Embryonic facial prominence (tissue), 1 donor: ENCODE data around the gene PPDPF.

Experiments used
- DNase-seq: peaks from one replicate; pipeline ENCODE4 v3.0.0-alpha.2; 2016; ENCODE audit errors: extremely low spot score

PPDPF gene

DNA sequence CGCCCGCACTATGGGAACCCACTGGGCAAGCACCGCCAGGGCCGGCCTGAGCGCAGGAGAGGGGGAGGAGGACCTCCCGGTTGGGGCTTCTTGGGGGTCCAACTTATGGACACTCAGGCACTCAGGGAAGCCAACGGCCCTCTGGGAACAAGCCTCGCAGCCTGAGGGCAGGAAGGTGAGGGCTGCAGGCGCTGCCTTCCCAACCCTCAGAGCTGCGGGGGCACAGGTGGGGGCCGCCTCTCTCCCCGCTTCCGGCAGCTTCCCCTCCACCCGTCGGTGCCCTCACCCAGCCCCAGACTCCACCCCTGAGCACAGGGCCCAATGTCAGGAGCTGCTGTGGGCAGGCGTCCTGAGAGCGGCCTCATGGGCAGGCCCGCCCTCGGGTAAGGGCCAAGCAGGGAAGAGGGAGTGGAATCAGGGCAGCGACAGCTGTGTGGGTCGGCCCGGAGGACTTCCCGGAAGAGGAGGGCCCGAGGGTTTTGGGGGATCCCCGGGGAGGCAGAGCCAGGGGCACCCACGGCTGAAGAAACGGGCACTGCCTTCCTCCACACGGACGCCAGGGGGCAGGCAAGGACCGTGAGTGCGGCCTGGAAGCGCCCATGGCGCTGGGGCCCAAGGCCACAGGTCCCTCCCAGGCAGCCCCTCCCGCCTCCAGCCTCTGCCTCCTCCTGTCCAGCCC is 17.1 kb downstream of the PPDPF start:
- DNase-seq = no peak

DNA sequence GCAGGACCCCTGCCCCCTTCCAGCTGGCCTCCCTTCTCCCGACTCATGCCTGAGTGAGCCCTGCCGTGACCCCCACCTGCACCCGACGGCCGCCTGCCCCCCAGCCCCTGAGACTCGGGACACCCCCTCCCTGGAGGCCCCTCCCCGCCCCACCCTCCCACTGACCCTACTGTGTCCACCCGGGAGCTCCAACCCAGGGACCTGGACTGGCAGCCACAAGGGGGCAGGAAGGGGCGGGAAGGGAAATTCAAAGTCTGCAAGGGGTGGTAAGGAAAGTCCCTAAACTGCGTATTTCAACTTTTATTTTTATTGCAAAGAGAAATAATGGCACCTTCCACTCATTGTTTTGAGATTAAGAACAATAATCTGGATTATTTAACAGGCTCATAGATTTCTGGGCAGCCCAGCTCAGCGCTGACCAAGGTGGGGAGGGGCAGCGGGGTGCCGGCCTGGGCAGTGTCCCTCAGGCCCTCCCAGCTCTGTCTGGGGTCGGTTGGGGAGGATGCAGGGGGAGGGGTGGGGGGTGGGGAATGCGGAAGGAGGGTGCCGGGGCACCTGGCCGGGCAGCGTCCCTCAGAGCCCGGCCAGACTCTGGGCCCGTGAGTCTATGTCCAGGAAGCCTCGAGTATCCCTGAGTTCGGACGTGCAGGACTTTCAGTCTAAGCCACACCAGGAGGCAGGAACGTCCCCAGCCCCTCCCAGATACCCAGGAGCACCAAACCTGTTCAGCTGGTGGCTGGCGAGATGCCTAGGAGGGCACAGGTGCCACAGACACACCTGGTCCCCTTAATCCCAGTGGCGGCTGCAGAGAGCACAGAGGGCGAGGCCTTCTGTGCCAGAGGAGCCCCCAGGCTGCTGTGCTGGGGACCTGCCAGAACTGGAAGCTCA is 17.9 kb downstream of the PPDPF start:
- DNase-seq = no peak

DNA sequence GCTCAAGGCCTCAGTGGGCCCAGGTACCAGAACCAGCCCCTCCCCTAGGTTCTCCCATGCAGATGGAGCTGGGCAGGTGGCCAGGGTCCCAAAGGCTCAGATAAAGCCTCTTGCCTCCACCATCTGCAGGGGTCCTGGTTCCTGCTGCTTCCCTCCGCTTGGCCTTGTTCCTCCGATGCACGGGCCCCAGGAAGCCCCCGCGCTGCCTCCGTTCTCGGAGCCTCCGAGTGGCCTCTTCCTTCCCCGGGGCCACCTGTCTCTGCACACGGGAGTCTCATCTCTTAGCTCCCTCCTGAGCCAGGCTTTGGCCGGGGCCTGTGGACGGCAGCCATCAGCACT is 18.5 kb downstream of the PPDPF start:
- no peak for DNase-seq

DNA sequence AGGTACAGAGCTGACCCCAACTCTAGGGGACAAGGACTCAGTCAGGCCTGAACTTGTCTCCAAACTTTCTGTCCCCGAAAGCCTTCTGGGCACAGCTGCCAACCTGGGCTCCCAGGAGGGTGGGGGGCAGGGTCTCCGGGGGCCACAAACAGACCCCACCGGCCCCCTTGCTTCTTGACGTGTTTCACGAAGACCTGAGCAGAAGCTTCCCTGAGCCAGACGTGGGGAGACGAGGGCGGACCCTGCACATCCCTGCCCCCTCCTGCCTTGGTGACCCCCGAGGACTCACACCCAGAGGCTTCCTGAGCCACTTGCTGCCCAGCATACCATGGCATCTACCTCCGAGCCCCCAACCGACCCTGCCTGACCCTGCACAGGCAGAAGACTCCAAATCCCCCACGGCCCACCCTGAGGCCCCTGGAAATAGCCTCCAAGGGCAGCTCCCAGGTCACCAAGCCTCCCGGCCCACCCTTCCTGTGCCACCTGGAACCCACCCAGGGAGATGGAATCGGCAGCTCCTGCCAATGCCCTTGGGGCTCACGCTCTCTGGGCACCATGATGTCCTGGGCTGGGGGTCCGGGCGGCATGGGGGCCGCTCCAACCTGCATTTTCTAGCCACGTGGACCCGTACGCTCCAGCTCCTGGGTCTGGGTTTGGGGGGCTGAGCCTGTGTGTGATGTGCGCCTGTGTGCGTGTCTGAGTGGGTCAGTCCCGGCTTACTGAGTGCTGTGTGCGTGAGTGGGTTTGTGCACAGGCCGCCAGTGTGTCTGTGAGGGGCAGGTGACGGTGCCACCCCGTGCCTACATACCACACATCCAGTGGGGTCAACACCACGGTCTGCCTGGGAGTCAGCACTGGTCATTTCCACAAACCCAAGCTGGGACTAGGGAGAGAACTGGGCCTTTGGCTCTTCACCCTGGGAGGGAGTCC is 19.1 kb downstream of the PPDPF start:
- no peak for DNase-seq

DNA sequence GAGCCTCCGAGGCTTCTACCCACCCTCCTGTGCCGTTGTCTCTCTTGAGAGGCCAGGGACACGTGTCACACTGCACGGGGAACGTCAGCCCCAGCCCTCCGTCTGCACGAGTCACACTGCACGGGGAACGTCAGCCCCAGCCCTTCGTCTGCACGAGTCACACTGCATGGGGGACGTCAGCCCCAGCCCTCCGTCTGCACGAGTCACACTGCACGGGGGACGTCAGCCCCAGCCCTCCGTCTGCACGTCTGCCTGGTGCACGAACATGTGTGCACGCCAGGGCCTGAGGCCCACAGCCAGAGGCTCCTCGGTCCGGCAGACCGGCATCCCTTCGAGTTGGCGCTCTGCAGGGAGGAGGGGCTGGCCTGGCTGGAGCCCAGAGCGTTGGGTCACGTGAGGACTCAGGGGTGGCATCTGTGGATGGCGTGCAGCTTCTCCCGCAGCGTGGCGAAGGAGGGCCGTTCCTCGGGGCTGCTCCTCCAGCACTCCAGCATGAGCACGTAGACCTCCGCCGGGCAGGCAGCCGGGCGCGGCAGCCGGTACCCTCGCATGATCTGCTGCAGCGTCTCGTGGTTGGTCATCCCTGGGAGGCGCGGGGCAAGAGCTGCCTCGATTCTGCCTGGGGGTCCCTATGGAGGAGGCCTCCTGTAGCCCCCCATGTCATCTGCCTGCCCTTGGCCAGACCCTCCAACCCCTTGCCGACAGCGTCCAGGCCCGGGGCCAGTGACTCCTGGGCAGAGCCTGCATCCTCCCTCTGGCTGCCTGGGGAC is 20.0 kb downstream of the PPDPF start:
- no peak for DNase-seq

DNA sequence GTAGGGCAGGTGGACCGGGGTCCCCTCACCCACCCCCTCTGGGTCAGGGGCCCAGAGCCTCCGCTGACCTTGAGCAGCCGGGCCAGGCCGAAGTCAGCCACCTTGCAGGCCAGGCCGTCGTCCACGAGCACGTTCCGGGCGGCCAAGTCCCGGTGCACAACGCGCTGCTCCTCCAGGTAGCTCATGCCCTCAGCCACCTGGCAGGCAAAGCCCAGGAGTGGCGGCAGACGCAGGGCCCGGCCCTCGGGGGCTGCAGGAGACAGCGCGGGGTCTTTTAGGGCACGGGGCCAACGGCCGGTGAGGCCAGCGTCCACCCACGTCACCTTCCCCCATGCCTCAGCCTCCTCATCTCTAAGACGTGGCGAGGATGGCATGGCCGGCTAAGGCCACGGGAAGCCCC is 20.8 kb downstream of the PPDPF start:
- DNase-seq = no peak

DNA sequence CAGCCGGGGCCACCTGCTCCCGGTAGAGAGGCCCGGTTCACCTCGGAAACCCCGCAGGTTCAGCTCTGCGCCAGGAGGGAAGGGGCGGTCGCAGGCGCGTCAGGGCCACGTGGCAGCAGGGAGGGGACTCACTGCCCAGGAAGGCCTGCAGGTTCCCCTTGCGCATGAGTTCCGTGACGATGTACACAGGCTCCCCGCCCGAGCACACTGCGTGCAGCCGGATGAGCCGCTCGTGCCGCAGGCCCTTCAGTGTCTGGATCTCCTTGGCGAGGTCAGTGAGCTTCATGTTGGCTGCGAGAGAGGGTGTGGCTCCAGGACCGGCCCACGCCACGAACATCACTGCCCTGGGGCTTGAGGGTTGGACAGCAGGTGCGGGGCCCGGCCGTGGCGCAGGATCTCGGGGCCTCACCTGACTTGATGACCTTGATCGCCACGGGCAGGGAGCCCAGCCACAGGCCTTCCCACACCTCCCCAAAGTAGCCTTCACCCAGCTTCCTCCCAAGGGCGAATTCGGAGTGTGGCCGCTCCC is 21.5 kb downstream of the PPDPF start:
- DNase-seq = no peak

DNA sequence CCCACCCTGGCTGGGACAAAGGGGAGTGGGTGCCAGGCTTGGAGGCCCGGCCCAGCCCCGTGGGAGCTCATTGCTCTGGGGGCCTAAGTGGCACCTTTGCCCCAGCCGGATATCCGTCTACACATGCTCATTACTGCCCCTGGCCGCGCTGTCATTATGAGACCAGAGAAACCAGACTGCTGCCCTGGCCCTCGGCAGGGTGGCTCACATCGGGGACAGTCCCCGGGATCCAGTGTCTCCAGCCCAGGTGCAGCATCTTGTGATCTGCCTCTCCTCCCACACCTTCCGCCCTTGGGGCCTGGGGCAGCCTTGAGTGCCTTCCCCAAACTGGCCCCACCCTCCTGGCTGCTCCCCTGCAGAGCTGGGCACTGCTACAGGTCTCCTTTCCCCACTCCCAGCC is 22.1 kb downstream of the PPDPF start:
- no peak for DNase-seq

DNA sequence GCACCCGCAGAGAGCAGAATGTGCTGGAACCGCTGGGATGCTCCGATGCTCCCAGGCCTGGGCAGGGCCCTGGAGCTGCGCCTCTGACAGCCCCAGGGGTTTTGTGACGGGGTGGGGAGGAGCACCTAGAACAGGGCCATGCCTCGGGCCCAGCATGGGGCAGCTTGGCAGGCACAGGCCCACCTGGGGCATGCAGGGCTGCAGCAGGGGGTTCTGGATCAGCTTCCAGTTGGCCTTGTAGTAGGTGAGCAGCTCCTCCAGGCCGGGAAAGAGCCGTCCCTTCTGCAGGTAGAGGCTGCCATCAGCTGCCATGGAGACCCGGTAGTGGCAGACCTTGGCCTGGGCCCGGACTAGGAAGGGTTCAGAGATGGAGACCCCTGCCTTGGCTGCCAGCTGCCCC is 22.6 kb downstream of the PPDPF start:
- no peak for DNase-seq

DNA sequence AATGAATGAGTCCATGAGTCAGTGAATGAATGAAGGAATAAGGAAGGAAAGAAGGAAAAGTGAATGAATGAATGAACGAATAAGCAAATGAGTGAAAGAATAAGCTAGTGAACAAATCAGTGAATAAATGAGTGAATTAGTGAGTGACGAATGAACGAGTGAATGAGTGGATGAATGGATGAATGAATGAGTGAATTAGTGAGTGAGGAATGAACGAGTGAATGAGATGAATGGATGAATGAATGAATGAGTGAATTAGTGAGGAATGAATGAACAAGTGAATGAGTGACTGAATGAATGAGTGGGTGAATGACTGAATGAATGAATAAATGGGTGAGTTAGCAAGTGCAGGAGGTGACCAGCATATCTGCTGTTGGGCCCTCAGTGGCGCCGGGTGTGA is 23.2 kb downstream of the PPDPF start:
- DNase-seq = no peak

DNA sequence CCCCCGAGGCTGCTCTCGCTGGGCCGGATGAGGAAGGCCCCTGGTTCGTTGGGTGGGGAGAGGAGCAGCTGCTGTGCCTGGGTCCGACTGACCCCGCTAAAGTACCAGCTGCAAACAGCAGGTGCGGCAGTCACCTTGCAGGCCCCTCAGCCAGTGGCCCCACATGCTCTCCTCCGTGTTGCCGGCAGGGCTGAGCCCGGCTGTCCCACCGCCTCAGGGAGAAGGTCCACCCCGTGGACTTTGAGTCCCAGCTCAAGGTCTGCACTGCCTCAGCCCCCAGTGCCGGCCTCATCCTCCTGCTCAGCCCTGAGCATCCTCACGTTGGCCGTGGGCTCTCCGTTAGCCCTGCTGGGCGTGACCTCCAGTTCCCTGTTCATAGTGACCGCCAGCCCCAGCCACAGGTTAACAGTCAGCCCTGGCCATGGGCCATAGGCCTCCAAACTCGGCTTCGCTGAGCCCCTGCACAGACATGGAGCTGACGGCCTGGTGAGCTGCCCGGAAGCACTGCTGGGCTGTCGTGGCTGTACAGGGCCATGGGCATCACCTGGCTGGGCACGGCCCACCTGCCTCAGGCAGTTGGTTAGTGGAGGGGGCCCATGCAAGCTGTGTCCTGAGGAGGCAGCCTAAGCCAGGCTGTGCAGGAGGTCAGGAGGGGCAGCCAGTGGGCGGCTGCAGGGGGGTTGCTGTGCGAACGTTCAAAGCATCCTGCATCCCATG is 23.8 kb downstream of the PPDPF start:
- no peak for DNase-seq

DNA sequence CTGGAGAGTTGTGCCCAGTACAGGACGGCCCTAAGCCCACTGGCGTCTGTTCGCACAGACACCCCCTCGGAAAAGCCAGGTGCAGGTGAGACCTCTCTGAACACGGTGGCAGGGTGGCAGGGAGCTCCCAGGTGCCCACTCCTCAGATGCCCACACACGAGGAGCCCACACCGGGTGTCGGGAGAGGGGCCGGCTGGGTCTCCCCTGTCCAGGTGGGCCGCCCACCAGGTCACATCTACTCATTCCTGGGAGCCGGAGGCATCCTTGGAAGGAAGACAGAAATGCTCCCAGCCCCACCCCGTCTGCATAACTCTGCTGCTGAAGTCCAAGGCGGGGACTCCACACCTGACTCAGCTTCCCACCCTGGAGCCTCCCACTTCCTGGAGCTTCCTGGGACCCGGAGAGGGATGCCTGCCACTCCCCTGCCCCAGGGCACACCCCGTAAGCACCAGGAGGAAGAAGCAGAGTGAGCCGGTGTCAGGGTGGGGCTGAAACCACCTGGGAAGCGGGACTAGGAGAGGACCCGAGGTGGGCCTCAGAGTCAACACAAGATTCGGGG is 24.5 kb downstream of the PPDPF start:
- DNase-seq = no peak

DNA sequence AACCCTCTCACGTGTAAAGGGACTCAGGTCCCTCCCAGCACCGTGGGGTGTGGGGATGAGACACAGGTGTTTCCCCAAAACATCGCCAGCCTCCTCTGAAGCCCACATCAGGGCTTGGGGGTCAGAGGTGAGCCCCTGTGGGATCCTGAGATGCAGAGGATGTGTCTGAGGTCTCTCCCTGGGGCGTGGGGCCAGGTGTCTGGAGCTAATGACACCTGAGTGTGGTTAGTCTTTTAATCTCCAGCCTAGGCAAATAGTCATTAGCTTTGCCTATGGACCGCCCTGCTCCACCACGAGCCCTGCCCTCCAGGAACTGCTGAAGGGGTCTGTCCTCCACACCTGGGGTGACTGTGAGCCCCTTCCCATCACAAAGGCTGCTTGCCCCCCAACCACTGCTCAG is 25.2 kb downstream of the PPDPF start:
- DNase-seq = no peak

DNA sequence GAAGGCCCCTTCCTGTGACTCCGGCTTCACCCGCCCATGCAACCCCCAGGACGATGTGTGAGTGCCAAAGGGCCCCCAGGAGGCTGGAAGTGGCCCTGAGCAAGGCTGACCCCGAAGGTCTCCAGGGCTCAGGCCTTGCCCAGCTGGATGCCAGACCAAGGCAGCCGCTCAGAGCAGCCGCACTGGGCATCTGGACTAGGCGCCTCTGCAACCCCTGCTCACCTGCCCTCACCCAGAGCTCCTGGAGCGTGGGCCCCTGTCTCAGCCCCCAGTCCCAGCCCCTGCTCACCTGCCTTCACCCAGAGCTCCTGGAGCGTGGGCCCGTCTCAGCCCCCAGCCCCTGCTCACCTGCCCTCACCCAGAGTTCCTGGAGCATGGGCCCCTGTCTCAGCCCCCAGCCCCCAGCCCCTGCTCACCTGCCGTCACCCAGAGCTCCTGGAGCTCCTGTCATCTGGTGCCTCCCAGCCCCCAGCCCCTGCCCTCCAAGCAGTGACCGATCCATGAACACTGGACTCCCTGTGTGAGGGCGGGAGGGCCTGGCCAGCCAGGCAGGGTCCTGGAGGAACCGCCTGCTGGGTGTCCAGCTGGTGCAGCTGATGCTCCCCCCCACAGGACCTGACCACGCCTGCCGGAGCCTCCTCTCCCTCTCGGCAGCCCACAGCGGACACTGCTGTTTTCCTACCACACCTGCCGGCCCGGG is 25.8 kb downstream of the PPDPF start:
- no peak for DNase-seq

DNA sequence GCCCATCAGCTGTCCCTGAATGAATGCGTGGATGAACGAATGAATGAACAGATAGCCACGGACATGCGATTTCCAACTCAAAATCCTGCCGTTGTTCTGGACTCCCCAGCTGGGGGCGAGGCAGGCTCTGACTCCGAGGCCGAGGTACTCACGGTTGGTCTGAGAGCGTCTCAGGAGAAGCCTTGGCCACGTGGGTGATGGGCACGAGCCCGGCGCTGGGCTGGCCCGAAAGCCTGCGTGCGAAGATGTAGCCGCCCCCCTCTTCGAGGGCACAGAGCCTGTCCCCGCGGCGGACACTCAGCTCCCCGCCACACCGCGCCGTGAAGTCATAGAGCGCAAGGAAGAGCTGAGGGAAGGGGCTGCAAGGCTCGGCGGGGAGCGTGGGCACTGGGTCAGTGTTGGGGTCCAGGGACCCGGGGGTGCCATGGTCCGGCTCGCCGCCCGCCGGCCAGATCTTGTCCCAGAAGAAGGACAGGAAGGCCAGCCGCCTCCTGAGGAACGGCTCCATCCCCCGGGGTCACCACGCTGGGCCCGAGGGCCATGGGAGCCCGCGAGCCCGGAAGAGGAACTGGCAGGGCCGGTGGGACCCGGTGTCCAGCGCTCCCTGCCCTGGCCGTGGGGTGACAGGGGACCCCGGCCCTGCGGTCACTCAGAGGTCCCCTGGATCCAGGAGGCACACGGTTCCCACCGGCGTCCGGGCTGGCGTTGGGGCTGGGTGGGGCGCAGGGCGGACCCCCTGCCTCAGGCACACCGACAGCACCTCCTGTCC is 26.6 kb downstream of the PPDPF start:
- DNase-seq = no peak

DNA sequence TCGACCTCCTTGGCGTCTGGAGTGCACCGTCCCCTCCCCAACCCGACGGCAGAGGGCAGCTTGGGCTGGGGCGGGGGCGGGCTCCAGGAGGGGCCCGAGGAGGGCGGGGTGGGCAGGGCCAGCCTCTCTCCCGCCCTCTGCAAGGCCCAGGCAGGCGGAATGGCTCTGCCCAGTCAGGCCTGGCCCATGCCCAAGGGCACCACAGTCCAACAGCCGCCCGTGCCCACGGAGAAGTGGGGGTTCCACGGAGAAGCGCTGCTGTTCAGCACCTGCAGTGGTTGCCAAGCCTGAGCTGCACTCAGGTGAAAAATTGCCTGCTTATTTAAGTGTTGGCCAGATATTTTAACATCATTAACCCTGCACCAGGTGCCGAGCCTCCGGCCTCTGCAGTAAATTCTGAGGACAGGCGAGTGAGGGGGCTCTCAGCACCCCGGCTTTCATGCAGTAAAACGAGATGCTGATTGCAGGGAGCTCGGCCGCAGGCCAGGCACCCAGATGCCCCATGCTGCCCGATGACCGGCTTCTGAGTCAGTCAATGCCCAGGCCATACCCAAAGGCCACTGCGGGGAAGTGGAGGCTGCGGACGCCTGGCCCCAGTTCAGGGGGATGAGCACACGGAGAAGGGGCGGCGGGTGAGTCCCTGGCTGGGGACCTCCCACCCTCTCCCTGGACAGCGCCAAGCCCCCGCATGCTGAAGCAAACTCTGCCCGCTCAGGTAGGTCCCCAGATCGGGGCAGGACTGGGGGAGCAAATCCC is 27.3 kb downstream of the PPDPF start, which contains the start of gene SRMS:
TSS of gene SRMS (minus strand) at position 25 of the 756 bp plus-strand sequence. CDS start 286 bp downstream, outside the sequence.
- no peak for DNase-seq

DNA sequence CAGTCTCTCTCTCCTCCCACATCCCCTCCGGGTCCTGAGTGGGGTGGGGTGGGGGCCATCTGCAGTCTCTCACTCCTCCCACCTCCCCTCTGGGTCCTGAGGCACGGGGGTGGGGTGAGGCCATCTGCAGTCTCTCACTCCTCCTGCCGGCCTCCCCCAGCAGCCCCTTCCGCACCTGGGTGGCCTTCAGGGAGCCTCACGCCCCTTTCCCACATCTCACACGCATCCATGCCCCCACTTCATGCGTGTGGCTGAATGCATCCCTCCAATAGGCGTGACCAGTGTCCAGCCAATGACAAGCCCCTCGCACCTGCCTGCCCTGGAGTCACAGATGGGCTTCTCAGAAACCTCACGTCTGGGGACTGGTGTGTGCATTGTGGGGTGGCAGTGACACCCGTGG is 28.0 kb downstream of the PPDPF start:
- no peak for DNase-seq

DNA sequence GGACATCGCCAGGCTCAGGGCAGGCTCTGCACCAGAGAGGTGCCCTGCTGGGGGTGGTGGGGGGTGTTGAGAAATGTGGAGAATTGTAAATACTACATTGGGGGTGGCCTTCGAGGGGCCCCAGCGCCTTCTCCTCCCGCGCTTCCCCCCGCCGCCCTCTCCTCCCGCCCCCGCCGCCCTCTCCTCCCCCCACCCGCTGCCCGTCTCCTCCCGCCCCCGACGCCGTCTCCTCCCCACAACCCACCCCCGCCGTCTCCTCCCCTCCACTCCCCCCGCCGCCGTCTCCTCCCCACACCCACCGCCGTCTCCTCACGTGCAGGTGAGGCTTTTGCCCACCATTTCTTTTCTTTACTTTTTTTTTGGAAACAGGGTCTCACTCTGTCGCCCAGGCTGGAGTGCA is 28.5 kb downstream of the PPDPF start:
- DNase-seq = no peak
